NCI-H2196 treated with DMSO at 0.1 percent for 48 hours (cell line): Measurements from ENCODE around the gene GSDME.

Experiments used
- DNase-seq: peaks from one replicate; lab custom pipeline; 2025; ENCODE audit not compliant: unreplicated experiment; lab: John Stamatoyannopoulos, UW

Gene GSDME

GRCh38 chr7:24723178-24723530 is 34.1 kb downstream of the GSDME start:
- no peak for DNase-seq

DNA sequence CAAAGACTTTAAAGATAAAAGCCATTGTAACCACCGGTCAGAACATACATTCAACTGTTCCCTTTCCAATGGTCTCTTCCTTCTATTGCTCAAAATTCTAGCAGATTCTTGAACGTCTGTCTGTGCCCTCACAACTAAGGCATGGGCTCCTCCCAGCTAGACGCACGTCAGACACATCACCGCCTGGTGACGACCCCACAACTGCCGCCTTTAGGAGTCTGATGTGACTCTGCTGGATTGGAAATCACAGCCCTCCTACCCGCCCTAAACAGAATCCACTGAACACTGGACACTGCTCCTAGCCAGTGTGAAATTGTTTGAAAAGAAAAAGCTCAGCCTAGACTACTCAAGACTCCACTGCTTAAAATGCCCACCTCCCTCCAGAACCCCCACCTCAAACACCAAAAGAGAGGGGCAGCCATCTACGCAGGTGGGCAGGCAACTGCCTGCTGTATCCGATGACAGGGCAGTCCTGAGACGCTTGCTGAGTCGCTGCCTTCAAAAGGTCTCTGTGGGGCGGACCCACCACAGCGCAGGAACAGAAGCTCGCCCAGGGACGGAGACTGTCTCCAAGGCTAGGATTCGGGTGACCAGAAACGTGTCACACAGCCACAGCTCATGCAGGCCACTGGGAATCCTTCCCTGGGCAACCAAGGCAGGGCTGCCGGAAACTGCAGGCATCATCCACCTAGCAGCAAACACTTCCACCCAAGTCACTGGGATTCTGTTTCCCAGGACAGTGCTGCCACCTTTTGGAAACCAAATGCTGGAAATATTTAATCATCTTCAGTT is 34.7 kb downstream of the GSDME start:
- DNase-seq, result no peak

- no peak for DNase-seq
Observed at GRCh38 chr7:24721481-24722001, 35.7 kb downstream of the GSDME start.

DNA sequence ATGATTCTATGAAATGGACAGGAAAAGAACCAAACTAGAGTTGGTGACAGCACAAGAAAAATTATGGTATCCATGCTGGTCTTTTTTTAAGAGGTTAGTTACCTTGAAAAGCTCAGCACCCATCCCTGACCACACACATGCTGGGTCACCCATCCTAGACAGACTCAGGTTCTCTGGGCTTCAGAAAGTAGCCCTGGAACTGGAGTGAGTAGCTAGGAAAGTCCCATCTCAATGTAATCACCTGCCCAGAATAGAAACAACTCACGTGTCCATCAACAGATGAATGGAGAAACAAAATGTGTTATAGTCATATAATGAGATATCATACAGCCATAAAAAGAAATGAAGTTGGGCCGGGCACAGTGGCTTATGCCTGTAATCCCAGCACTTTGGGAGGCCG is 37.0 kb downstream of the GSDME start:
- DNase-seq, result no peak

DNA sequence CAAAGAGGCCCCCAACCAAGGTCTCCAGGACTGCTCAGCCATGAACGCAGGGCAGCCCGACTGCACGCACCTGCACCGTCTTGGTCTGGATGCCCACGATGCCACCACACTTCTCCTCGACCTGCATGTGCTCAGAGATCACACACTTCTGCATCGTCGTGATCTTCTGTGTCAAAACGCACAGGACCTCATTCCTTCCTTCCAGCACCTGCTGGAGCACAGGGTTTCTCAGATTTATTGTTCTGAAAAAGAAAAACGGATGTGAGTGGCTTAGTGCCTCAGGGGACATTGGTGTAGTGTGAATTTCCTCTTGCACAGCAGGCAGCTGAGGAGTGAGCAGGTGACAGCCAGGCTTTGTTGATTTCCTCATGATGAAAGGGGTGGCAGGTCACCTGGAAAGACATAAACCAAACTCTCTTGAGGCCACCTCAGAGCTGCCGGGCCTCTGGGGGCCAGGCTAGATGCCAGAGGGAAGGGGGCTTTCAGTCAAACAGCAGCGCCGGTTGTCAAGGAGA is 38.2 kb downstream of the GSDME start:
- DNase-seq, result no peak

- DNase-seq, result no peak
Observed at GRCh38 chr7:24718431-24718831, 38.8 kb downstream of the GSDME start.

- DNase-seq, result no peak
Observed at GRCh38 chr7:24717694-24718320, 39.5 kb downstream of the GSDME start.

GRCh38 chr7:24717247-24717622 is 40.0 kb downstream of the GSDME start:
- no peak for DNase-seq

- no peak for DNase-seq
Observed at GRCh38 chr7:24716480-24717246, 40.6 kb downstream of the GSDME start.

DNA sequence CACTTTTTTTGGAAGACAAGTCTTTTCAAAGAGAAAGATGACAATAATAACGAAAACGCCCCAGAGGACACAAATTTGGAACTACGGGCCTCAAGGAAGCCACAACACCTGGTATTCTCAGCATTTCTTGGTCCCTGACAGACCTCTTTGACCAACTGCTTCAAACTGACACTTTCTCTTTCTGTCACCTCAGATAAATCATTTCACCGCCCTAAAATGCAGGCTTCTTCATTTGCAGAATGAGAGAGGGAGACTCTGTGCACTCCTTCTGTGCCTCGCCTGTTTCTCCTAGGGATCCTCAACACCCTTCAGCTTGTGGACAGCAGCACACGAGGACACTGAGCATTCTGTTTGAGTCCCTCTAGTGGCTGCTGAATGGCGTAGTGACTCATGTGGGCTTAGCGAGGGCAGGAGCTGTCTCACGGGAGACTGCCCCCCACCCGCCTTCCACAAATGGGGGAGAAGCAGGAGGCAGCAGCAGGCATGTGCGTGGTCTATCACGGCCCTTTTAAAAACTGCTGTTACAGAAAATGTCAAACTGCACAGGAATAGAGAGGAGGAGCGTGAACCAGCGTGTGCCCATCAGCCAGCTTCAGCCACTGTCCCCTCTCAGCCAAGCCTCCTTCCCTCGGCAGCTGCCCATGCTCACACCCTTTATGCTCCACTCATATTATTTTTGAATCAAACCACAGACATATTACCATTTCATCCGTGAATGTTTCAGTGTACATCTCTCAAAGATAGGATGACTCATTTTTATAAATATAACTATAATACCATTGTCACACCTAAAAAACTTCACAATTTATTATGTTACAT is 41.4 kb downstream of the GSDME start:
- no peak for DNase-seq

GRCh38 chr7:24715171-24715570 is 42.1 kb downstream of the GSDME start:
- DNase-seq, result no peak

- no peak for DNase-seq
Observed at GRCh38 chr7:24714676-24715010, 42.6 kb downstream of the GSDME start.

GRCh38 chr7:24713850-24714675 is 43.2 kb downstream of the GSDME start:
- DNase-seq, result no peak

DNA sequence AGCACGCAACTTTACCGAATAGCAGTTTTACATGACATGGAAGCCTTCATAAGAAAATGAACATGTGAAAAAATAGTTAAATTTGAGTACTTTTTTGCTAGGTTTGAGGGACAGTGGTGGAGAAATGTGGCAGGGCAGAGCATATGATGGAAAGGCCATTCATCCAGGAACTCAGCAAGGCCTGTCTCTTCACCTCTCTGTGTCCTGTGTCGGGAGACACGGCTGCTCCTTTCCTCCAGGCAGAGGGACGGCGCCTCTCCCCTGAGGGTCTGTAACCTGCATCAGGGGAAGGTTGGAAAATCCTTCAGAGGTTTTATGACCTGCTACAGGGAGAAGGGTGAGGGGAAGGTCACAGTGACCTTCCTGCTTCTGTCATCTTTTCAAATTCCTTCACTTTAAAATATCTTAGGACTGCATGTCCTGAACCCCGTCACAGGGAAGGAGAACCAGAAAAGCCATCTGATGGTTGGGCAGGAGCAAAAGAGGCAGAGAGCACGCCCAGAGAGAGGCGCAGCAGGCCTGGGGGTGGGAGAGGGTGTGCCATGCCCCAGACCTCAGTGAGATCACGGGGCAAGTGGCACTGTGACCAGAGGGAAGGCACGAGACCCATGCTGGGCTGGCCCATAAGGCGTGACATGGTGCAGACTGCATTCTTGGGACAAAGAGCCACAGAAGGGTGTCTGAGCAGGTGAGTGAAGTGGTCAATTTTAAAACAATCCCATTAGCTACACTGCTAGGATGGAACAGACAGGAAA is 44.0 kb downstream of the GSDME start:
- no peak for DNase-seq

- no peak for DNase-seq
Observed at GRCh38 chr7:24709585-24710360, 47.5 kb downstream of the GSDME start.

DNA sequence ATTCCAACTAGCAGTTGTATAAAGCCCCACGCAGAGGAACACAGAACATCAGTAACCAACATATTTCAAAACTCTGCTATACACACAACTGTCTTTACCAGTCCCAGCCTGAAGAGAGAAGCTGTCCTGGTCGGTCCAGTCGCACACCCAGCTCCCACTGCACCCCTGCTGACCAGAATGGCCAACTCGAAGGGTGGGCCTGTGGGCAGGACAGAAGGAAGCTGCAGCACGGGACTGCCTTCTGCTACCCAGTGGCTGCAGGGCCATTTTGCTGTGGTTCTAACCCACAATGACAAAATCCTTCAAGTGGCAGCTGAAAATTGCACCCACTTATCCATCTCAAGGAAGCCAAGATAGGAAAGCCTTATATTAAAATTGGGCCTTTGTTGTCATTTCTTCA is 48.2 kb downstream of the GSDME start:
- DNase-seq, result no peak

GRCh38 chr7:24707988-24708615 is 49.2 kb downstream of the GSDME start:
- no peak for DNase-seq
